T-helper 1 cell treated with Interleukin-12 subunit alpha and Interleukin-12 subunit beta and Interleukin-4 antibody, amounts not matched to agents 30 ng/mL and 1 ng/mL, for 36 hours (primary cell): Measurements from ENCODE around the gene PDXK. TPM values are rescaled to one million over a fixed set of nuclear protein-coding genes. Genes with fewer than 3 reads are reported as not detected.
"Not testable (repeated sequence)": the region's sequence is repeated elsewhere in the genome, so short reads cannot be mapped to it uniquely, and the experiment has no call there.

ENCODE experiments used
- intact Hi-C: fragments of 100-400 bp; cut with micrococcal nuclease; formaldehyde crosslinking; loops from one replicate; pipeline ENCODE4 v1.15.1; 2024
- total RNA-seq: library from RNA; stranded (reverse); gene quantifications from 2 replicates; pipeline ENCODE4 v1.2.3, GENCODE V29; 2022

The PDXK gene
- total RNA-seq, 1 donor from 2014 or later: 102 TPM

DNA sequence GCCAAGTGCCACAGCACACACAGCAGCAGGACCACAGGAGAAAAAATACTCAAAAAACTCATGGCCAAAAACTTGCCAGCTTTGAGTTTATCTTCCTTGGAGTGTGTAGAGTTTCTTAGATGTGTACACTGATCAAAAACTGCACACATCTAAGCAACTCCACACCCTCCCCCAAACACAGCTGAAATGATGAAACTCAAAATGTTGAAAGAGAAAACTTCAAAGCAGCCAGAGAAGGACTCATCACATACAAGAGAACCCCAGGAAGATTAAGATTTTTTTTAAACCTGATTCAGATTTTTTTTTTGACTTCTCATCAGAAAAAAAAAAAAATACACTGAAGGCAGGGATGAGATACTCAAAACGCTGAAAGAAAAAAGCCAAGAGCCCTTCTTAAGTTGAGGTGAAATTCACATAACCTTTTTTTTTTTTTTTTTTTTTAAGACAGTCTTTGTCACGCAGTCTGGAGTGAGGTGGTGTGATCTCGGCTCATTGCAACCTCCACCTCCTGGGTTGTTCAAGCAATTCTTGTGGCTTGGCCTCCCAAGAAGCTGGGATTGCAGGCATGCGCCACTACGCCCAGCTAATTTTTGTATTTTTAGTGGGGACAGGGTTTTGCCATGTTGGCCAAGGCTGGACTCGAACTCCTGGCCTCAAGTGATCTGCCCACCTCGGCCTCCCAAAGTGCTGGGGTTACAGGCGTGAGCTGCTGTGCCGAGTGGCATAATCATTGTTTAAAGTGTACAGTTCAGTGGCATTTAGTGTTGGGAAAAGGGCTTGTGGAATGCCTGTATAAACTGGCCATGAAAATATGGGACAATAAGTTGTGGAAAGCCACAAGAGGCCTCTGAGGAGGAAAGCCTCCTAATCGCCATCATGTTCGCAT is 20.9 kb upstream of the PDXK start:
- intact Hi-C loops: no loop called here

DNA sequence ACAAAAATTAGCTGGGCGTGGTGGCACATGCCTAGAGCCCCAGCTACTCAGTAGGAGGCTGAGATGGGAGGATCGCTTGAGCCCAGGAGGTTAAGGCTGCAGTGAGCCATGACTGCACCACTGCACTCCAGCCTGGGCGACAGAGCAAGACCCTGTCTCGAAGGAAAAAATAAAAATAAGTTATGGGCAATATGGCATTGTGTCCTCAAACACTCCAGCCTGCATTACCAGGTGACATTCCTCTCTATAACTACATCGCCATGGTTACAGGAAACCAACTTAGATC is 19.5 kb upstream of the PDXK start:
- intact Hi-C loops: not testable (repeated sequence)

DNA sequence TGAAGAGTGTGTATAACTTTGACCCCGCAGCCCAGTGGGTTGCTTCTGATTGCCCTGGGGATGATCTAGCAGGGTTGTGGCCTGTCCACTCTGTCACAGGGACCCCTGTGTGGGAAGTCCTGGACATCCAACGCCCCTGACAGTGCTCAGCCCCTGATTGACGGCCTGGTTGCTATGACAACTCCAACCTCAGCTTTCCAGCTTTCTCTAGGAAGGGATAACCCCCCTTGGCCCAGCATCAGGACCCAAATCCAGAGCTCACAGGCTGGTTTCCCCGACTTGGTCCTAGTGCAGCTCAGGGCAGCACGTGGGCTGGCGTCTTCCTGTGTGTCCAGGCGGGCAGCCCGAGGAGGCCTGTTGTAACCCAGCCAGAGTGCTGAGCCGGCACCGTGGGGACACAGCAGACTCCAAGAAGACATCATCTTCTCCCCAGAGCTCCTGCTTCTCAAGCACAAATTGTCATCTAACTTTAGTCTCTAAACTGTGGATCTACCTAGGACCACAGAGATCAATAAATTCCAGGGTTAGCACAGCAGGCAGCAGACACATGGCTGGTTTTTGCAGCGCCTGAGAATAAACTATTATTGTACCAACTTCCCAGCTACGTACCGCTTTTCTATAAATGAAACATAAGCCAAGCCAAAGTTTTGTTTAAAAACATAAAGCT is 18.9 kb upstream of the PDXK start:
- intact Hi-C loops: no loop called here

DNA sequence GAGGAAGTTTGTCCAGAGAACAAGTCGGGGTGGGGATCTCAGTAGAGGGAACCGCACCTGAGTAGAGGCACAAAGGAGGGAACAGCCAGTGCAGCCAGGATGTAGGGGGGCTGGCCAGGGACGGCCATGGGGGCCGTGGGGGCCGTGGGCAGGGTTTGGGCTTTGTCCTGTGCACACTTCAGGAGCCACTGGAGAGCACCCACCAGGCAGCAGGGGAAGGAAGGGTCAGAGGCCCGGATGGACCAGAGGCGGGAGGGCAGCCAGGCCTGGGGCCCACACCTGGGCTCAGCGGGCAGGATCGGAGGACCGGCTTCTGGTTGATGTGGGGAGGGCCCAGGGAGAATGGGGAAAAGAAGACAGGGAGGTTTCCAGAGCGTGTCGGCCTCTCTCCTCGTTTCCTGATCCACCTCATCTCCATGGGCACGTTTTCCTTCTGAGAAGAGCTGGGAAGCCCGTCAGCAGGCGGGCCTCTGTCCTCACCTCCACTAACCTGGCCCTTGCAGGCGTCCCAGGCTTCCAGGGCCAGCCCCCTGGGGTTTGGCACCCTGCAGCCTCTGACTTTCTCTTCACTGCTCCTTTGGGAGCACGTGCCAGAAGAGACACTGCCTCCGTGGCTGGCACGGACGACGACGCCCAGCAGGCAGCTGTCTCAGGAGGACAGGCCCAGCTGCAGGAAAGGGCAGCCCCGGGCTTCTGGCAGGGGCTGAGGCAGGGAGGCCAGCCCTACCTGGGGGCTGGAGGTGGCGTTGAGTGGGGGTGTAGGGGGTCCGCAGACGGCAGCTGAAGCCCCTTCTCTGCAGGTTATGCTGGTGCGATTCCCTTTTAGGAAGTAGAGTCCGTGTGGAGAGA is 16.8 kb upstream of the PDXK start:
- intact Hi-C loops: no loop called here

DNA sequence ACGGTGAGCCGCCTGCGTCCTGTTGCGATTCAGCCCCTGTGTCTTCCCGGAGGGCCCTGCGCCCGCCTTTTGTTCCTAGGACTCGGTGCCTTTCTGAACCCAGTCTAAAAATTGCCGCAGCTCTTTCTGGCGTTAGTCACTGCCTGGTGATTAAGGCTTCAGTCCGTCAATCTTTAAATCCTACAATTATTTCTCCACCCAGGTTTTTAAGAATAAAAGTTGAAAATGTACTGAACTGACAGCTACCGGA is 16.2 kb upstream of the PDXK start:
- intact Hi-C loops: no loop called here

DNA sequence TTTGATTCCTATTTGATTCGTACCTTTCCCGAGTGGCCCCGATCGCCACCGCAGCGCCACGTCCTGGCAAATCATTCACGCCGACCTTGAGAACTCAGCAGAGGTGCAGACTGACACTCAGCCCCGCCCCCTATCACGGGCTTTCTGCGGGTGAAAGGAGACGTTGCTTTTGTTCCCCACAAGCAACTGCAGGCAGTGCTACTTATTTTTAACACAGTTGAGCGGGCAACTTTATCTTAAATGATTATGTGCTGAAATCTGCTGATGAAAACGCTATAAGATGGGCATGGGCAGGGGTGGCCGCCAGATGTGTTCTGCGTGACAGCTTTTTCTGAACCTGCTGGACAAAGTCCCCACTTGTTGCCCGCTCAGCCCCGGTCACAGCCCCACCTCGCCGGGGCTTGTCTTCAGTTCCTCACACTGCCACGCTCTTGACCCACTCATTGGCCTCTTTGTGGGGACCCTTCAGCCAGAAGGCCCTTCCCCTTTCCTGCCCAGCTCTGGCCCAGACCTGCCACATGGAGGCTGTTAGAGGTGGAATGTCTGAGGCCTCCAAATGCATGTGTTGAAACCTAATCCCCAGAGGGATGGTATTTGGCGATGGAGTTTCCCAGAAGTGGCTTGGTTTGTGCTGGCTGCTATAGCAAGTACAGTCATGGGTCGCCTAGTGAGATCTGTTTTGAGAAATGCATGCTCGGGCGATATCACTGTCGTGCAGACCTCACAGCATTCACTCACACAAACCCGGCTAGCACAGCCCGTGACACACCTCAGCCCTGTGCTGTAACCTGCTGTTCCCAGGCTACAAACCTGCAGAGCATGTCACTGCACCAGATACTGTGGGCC is 15.7 kb upstream of the PDXK start:
- intact Hi-C loops: no loop called here

DNA sequence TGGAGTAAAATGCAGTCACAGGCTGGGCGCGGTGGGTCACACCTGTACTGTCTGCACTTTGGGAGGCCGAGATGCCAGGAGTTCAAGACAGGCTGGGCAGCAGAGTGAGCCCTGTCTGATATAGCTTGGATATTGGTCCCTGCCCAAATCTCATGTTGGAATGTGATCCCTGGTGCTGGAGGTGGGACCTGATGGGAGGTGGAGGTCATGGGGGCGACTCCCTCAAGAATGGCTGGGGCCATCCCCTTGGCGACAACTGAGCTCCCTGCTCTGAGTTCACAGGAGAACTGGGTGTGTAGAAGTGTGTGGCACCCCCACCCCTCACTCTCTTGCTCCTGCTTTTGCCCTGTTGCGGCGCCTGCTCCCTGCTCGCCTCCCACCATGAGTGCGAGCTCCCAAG is 11.5 kb upstream of the PDXK start:
- intact Hi-C loops: no loop called here

DNA sequence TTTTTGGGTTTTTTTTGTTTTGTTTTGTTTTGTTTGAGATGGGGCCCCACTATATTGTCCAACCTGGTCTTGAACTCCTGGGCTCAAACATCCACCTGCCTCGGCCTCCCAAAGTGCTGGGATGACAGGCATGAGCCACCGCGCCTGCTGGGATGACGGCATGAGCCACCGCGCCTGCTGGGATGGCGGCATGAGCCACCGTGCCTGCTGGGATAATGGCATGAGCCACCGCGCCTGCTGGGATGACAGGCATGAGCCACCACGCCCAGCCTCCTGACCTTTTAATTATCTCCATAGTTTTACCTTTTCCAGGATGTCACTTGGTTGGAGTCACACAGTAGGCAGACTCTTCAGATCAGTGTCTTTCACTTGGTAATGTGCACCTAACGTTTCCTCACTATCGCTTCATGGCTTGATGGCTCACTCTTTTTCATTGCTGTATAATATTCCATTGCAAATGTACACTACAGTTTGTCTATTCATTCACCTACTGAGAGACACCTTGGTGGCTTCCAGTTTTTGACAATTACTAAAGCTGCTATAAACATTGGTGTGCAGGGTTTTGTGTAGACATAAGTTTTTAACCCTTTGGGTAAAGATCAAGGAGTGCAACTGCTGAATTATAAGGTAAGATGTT is 10.1 kb upstream of the PDXK start:
- intact Hi-C loops: no loop called here

DNA sequence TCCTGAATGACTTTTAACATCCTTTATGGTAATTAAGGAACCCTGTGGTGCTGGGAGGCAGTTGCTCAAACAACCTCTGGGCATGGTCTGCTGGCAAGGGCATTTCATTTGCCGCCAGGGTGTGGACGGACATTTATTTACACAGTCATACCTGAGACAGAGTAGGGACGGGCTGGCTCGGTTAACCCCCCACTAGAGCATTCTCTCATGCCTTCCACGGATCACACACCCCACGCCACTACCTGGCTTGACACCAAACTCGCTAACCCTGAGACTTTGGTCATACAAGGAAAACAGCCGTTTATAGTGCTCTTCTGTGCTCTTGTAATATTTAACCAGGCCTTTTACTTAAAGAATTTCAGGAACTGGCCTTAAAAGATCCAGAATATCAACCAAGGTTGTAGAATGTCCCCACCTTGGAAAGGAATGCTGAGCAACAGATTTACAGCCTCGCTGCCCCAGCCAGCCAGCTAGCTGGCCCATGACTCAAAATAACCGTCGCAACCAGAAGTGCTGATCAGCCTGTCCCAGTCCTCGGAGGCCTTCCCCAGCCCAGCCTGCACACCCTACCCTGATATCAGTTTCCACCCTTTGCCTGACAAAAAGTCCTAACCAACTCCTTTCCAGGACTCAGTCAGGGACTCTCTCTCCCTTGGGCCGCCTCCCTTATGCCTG is 6.5 kb upstream of the PDXK start:
- intact Hi-C loops: loop anchor here (10.0 kb wide), 1 partner anchor 818 kb away; the partner anchor contains the start of gene NDUFV3

DNA sequence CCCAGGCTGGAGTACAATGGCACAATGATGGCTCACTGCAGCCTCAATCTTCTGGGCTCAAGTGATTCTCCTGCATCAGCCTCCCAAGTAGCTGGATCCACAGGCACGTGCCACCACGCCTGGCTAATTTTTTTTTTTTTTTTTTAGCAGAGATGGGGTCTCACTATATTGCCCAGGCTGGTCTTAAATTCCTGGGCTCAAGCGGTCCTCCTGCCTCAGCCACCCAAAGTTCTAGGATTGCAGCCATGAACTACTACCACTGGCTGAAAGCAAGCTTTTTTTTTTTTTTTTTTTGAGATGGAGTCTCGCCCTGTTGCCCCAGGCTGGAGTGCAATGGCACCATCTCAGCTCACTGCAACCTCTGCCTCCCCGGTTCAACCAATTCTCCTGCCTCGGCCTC is 5.8 kb upstream of the PDXK start:
- intact Hi-C loops: loop anchor here (10.0 kb wide), 1 partner anchor 818 kb away; the partner anchor contains the start of gene NDUFV3

DNA sequence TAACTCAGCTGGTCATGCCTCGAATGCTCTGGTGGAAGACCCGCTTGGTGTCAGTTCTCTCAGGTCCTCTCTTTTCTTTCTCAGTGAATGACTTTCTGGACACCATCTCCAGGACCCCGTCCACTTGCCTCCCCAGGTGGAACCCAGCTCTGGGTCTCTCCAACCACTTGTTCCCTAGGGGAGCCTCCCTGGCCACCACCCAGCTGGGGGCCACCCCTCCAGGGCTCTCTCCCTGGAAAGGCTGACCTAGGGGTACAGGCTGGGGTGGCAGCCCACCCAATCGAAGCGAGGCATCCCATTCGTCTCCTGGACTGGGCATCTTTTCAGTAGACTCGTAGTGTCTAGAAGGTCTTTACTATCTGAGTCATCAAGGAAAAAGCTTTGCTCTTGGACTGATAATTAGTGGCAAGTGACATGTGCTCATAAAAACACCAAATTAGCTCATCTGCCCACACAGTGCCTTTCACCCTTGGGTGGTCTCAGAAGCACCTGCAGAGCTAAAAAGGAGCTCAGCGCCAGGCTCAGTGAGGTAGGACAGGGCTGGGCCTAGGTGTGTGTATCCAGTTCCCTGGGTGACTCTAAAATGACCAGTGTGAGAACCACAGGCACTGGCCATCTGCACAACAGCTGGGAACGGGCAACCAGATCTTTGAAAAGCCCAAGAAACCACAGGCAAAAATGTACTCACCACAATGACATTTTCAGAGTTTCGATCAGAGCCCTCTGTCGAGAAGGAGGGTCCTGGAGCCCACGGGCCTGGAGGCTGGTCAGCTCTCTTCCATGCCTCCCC is 2.4 kb upstream of the PDXK start:
- intact Hi-C loops: loop anchor here (10.0 kb wide), 1 partner anchor 822 kb away; the partner anchor contains the start of gene NDUFV3

DNA sequence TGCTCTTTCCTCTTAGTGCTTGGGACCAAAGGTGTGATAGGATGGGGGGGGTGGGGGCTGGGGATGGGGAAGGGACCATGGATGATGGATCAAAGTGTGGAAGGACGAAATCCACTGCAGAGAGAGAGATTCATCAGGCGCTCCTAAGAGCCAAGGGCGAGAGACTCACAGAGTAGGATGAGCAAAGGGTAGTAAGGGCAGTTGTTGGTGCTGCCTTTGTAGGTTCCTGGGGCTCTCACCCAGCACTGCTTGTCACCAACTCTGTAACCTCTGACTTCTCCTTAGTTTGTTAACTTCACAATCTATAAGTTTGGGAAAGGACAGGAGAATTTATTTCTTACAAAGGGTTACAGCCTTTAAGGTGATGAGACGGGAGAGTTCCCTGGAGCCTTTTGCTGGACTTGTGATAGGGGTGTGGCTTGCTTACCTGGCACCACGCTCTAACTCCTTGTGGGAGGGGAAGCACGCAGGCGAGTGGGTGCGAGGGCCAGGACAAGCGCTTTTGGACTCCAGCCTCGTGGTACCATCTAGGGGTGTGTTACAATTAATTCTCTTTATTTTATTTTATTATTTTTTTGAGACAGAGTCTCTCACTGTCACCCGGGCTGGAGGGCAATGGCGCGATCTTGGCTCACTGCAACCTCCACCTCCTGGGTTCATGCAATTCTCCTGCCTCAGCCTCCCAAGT is 1.6 kb upstream of the PDXK start:
- intact Hi-C loops: loop anchor here (10.0 kb wide), 1 partner anchor 823 kb away; the partner anchor contains the start of gene NDUFV3

DNA sequence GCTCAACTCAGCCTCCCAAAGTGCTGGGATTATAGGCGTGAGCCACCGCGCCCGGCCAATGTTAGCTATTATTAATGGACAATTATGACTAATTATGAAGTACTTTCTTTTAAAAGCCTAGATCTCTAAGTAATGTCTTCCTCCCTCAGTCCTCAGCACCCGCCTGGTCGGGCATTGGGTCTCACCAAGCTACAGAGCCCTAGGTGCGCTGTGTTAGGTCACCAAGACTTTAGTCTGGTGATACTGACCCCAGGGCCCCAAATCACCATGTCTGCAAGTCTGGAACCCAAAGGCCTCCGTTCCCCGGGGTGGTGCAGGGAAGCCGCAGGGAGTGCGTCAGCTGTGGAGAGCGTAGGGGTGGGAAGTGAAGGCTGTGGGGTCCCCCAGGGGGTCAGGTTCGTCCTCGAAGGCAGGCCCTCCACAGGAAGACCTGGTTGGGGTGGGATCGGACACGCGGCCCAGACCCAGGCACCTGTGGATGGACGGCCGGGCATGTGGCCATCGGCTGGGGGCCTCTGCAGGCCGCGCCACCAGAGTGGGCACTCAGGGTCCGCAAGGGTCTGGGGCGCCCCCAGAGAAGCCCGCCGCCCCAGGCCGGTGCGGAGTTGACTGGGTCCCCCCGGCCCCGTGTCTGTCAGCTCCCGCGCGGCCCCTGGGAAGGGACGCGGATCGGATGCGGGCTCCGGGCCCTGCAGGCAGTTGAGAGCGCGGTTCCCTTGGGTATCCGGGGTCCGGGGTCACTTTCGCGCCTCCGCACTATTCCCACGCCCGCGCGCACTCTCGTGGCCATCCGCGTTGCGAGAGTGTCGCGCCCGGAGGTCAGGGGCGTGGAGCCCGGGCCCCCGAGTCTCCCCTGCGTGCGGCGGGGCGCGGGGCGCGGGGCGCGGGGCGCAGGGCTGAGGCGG is 710 bp upstream of the PDXK start:
- intact Hi-C loops: loop anchor here (2.0 to 10.0 kb wide), 3 partner anchors 59 to 823 kb away; partner anchors contain the start of genes CSTB, NDUFV3 and TRAPPC10

DNA sequence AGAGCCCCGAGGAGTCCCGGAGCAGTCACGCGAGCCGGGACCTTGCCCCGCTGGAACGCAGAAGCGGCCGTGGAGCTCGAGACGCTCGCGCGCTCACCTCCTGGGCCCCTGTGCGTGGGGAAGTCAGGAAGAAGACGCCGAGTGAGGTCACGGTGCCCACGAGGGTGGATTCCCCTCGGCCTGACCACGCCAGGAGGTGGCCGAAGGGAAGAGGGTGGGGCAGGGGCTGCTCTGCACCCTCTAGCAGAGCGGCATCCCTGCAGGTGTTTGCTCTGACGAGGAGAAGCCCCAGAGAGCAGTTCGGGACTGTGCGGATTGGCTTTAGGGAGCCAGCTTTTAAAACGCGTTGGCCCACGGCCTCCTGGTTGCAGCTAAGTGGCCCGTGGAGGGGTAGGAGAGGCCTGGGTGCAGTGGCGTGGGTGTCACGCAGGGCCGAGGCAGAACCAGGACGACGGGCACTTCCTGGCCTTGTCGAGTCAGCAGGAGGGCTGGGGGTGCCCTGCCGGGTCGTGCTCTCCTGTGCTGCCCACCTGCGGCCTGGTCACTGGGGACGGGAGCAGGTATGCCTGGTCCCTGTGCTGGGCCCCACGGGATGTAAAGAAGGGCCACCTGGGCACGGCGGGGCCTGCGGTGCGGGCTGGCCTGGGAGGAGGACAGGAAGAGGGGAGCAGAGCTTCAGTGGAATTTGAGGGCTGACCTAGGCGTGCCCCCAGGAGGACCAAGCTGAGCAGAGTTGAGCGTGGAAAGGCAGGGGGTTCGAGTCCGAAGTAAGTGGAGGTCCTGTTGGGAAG is 1.0 kb downstream of the PDXK start:
- intact Hi-C loops: loop anchor here (1.0 to 10.0 kb wide), 7 partner anchors 8 to 825 kb away; partner anchors contain the start of genes CSTB, HSF2BP, NDUFV3 and PKNOX1

DNA sequence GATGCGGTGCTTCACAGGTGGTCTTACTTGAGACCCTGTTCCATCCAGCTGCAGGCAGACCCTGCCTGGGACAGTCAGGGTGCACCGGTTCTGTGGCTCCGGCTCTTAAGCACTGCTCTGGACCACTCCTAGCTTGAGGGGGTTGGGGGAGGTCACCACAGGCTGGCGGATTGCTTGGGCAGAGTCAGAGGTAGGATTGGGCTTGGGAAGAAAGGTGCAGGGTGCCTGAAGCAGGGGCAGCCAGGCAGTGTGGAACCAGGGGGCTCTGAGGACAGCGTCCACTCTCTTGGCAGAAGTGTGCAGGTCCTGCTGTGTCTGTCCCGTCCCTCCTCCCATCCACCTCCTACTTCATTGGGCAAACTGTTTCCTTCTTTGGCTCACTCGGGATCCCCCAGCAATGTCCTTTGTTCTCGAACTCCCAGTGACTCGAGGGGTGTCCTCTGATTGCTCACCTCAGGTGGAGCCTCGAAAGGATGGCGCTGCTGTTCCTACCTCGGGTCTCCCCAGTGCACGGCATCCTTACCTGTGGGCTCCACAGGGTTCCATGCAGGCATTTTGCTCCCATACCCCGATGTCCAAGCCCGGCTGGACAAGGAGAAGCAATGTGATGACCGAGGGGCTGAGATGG is 1.7 kb downstream of the PDXK start:
- intact Hi-C loops: no loop called here

DNA sequence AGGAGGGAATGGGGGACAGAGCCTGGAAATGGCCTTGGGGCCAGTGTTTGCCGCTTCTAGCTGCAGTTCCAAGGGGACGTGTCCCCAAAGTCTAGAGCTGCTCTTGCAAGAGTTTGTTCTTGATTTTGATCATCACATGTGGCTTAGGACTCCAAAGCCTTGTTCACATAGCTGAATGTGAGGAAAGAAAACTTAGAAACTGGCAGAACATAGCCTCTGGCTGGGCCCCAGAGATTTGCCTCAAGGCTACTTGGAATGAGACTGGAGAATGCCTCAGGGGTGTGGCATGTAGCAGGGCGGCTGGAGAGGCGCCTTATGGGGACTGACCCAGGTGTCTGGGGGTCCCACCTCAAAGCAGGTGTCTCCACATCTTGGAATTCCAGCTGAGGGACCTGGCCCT is 2.3 kb downstream of the PDXK start:
- intact Hi-C loops: no loop called here
